ENCODE measurements around the gene FHL2. TPM values are rescaled to one million over a fixed set of nuclear protein-coding genes. Genes with fewer than 3 reads are reported as not detected.

Gene FHL2
- total RNA-seq, 1 experiment from 2014 or later = 21.1 TPM

DNA sequence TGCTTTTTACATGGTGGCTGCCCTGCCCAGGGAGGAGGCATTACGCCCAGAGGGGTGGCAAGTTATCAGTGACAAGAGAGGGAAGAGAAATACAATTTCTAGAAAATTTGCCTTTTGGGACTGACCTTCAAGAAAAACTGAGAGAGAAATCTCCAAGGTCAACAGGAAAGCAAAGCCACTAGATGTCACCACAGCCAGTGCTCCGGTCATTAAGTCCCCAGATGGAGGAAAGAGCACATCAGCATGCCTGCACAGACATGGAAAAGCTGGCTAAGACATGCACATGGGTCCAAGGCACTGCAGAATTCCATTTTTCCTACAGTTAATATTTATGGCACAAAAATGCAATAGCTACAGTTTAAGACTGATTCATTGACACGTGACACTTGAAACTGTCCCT, 21.0 kb downstream of the FHL2 start (continued):
- TF ChIP-seq, protein P1, sequence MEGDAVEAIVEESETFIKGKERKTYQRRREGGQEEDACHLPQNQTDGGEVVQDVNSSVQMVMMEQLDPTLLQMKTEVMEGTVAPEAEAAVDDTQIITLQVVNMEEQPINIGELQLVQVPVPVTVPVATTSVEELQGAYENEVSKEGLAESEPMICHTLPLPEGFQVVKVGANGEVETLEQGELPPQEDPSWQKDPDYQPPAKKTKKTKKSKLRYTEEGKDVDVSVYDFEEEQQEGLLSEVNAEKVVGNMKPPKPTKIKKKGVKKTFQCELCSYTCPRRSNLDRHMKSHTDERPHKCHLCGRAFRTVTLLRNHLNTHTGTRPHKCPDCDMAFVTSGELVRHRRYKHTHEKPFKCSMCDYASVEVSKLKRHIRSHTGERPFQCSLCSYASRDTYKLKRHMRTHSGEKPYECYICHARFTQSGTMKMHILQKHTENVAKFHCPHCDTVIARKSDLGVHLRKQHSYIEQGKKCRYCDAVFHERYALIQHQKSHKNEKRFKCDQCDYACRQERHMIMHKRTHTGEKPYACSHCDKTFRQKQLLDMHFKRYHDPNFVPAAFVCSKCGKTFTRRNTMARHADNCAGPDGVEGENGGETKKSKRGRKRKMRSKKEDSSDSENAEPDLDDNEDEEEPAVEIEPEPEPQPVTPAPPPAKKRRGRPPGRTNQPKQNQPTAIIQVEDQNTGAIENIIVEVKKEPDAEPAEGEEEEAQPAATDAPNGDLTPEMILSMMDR (IDR thresholded peaks at IDR 0.05) = no peak
- no peak for TF ChIP-seq ZNF219 (CRISPR knock-in tag; IDR thresholded peaks at IDR 0.05; ENCODE audit: borderline replicate concordance)
- no peak for TF ChIP-seq SP1 (CRISPR knock-in tag; conservative IDR thresholded peaks at IDR 0.05)
- no peak for TF ChIP-seq ZSCAN18 (CRISPR knock-in tag; IDR thresholded peaks at IDR 0.05)
- TF ChIP-seq, protein P2, sequence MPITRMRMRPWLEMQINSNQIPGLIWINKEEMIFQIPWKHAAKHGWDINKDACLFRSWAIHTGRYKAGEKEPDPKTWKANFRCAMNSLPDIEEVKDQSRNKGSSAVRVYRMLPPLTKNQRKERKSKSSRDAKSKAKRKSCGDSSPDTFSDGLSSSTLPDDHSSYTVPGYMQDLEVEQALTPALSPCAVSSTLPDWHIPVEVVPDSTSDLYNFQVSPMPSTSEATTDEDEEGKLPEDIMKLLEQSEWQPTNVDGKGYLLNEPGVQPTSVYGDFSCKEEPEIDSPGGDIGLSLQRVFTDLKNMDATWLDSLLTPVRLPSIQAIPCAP (CRISPR knock-in tag; IDR thresholded peaks at IDR 0.05) = no peak
- no peak for TF ChIP-seq ZNF281 (CRISPR knock-in tag; IDR thresholded peaks at IDR 0.05)
- TF ChIP-seq ZMAT4 (CRISPR knock-in tag; IDR thresholded peaks at IDR 0.05) = no peak
- TF ChIP-seq TEAD4 (CRISPR knock-in tag; IDR thresholded peaks at IDR 0.05) = no peak
- no peak for TF ChIP-seq ESRRA (CRISPR knock-in tag; IDR thresholded peaks at IDR 0.05; ENCODE audit: borderline replicate concordance)
- TF ChIP-seq, protein P3, sequence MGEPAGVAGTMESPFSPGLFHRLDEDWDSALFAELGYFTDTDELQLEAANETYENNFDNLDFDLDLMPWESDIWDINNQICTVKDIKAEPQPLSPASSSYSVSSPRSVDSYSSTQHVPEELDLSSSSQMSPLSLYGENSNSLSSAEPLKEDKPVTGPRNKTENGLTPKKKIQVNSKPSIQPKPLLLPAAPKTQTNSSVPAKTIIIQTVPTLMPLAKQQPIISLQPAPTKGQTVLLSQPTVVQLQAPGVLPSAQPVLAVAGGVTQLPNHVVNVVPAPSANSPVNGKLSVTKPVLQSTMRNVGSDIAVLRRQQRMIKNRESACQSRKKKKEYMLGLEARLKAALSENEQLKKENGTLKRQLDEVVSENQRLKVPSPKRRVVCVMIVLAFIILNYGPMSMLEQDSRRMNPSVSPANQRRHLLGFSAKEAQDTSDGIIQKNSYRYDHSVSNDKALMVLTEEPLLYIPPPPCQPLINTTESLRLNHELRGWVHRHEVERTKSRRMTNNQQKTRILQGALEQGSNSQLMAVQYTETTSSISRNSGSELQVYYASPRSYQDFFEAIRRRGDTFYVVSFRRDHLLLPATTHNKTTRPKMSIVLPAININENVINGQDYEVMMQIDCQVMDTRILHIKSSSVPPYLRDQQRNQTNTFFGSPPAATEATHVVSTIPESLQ (CRISPR knock-in tag; IDR thresholded peaks at IDR 0.05) = no peak
- TF ChIP-seq ZNF423 (CRISPR knock-in tag; IDR thresholded peaks at IDR 0.05) = no peak
- TF ChIP-seq CREB1 (CRISPR knock-in tag; IDR thresholded peaks at IDR 0.05) = no peak
- TF ChIP-seq, protein P4, sequence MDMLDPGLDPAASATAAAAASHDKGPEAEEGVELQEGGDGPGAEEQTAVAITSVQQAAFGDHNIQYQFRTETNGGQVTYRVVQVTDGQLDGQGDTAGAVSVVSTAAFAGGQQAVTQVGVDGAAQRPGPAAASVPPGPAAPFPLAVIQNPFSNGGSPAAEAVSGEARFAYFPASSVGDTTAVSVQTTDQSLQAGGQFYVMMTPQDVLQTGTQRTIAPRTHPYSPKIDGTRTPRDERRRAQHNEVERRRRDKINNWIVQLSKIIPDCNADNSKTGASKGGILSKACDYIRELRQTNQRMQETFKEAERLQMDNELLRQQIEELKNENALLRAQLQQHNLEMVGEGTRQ (CRISPR knock-in tag; IDR thresholded peaks at IDR 0.05) = no peak

GRCh38 chr2:105376789-105377240, 22.0 kb downstream of the FHL2 start:
- ATAC-seq = no peak
- TF ChIP-seq TEAD4 (CRISPR knock-in tag; IDR thresholded peaks at IDR 0.05) (no peak), PREB (CRISPR knock-in tag; IDR thresholded peaks at IDR 0.05; ENCODE audit: borderline replicate concordance) (no peak), PRRX2 (CRISPR knock-in tag; IDR thresholded peaks at IDR 0.05) (no peak), TEAD1 (CRISPR knock-in tag; IDR thresholded peaks at IDR 0.05) (no peak), OVOL2 (CRISPR knock-in tag; IDR thresholded peaks at IDR 0.05; ENCODE audit: borderline replicate concordance) (no peak), GRHL2 (CRISPR knock-in tag; IDR thresholded peaks at IDR 0.05; ENCODE audit: insufficient replicate concordance, severe bottlenecking) (no peak)
- TF ChIP-seq, protein P5, sequence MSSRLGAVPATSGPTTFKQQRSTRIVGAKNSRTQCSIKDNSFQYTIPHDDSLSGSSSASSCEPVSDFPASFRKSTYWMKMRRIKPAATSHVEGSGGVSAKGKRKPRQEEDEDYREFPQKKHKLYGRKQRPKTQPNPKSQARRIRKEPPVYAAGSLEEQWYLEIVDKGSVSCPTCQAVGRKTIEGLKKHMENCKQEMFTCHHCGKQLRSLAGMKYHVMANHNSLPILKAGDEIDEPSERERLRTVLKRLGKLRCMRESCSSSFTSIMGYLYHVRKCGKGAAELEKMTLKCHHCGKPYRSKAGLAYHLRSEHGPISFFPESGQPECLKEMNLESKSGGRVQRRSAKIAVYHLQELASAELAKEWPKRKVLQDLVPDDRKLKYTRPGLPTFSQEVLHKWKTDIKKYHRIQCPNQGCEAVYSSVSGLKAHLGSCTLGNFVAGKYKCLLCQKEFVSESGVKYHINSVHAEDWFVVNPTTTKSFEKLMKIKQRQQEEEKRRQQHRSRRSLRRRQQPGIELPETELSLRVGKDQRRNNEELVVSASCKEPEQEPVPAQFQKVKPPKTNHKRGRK (CRISPR knock-in tag; IDR thresholded peaks at IDR 0.05; ENCODE audit: borderline replicate concordance) = no peak
- no peak for DNase-seq (ENCODE audit: low spot score)
- H3K27me3 Mint-ChIP-seq (ENCODE audit: low read depth) = no peaks in the 10 kb centered on the region
- ChIA-PET CTCF (no interaction called here), POLR2A (no interaction called here)
- no peak overlapping the region for H3K4me3 Mint-ChIP-seq
- H3K9me3 Mint-ChIP-seq = no peaks in the 10 kb centered on the region
- no peaks in the 10 kb centered on the region for H3K4me1 Mint-ChIP-seq
- H3K36me3 Mint-ChIP-seq = peaks cover 10% of the 10 kb centered on the region
- H3K27ac Mint-ChIP-seq = peak overlapping the region; percentile 54

All from WTC11 (cell line).